Chondrocyte (in vitro differentiated cells): Measurements from ENCODE around the gene PAK1. TPM values are rescaled to one million over a fixed set of nuclear protein-coding genes. Genes with fewer than 3 reads are reported as not detected.

Source experiments
- DNase-seq: peaks from one replicate; pipeline ENCODE4 v3.0.0; 2021; ENCODE audit warnings: mixed read lengths, low spot score
- H3K27ac Mint-ChIP-seq: one replicate; pipeline ENCODE4 v1.8.0; 2021; ENCODE audit warnings: mild to moderate bottlenecking, moderate library complexity, mixed read lengths; ENCODE audit not compliant: unreplicated experiment
- H3K27me3 Mint-ChIP-seq: 2 replicates; pipeline ENCODE4 v1.8.0; 2021; ENCODE audit warnings: low read depth, mixed read lengths
- H3K36me3 Mint-ChIP-seq: 2 replicates; pipeline ENCODE4 v1.8.0; 2021; ENCODE audit warnings: low read depth, mixed read lengths
- H3K4me1 Mint-ChIP-seq: 2 replicates; pipeline ENCODE4 v1.8.0; 2021; ENCODE audit warnings: low read depth, mild to moderate bottlenecking, mixed read lengths
- H3K4me3 Mint-ChIP-seq: one replicate; pipeline ENCODE4 v1.8.0; 2021; ENCODE audit warnings: mild to moderate bottlenecking, moderate library complexity, mixed read lengths; ENCODE audit not compliant: unreplicated experiment
- H3K9me3 Mint-ChIP-seq: 2 replicates; pipeline ENCODE4 v1.8.0; 2021; ENCODE audit warnings: low read depth, mixed read lengths
- total RNA-seq: library from RNA; stranded (reverse); gene quantifications from 3 replicates; pipeline ENCODE4 v1.2.1, GENCODE V29; 2021
- TF ChIP-seq, protein P1 (sequence below): fragments of 200-600 bp; sonication (generic); IDR thresholded peaks from 2 replicates; pipeline ENCODE4 v1.5.0; 2021; ENCODE audit warnings: antibody characterized with exemption, mild to moderate bottlenecking, moderate library complexity

The PAK1 gene
- total RNA-seq, 1 donor from 2014 or later = 28.2 TPM

DNA sequence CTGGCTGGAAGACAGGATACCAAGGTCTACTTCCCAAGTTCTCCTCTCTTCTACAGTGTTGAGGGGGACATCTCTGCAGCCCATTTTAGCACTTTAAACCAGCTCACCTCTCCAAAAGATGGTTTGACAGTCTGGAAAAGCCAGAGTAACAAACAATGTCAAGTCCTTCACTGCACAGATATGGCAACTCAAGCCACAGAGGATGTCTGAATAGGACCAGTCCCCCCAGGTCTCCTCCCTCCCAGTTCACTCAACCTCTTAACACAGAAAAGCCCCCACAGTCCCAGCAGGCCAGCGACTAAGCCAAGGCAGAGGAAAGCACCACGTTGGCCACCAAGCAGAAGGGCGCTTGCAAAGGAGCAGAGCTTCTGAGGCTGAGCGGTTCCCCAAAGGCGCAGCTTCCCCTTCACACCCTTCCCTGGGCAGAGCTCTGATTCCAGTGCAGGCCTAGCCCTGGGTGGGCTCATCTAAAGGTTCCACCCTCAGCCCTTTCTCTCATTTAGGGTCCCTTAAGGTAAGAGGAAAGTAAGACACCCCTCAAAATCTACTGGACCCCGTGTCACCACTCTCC lies 62.7 kb downstream of the PAK1 start:
- no peak for DNase-seq
- Mint-ChIP-seq H3K4me3 (peak overlapping the region; percentile 90), H3K4me1 (peaks cover 39% of the 10 kb centered on the region), H3K9me3 (no peaks in the 10 kb centered on the region), H3K27ac (peak overlapping the region; percentile 80), H3K27me3 (no peaks in the 10 kb centered on the region), H3K36me3 (no peaks in the 10 kb centered on the region)
- TF ChIP-seq, protein P1, sequence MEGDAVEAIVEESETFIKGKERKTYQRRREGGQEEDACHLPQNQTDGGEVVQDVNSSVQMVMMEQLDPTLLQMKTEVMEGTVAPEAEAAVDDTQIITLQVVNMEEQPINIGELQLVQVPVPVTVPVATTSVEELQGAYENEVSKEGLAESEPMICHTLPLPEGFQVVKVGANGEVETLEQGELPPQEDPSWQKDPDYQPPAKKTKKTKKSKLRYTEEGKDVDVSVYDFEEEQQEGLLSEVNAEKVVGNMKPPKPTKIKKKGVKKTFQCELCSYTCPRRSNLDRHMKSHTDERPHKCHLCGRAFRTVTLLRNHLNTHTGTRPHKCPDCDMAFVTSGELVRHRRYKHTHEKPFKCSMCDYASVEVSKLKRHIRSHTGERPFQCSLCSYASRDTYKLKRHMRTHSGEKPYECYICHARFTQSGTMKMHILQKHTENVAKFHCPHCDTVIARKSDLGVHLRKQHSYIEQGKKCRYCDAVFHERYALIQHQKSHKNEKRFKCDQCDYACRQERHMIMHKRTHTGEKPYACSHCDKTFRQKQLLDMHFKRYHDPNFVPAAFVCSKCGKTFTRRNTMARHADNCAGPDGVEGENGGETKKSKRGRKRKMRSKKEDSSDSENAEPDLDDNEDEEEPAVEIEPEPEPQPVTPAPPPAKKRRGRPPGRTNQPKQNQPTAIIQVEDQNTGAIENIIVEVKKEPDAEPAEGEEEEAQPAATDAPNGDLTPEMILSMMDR = no peak

DNA sequence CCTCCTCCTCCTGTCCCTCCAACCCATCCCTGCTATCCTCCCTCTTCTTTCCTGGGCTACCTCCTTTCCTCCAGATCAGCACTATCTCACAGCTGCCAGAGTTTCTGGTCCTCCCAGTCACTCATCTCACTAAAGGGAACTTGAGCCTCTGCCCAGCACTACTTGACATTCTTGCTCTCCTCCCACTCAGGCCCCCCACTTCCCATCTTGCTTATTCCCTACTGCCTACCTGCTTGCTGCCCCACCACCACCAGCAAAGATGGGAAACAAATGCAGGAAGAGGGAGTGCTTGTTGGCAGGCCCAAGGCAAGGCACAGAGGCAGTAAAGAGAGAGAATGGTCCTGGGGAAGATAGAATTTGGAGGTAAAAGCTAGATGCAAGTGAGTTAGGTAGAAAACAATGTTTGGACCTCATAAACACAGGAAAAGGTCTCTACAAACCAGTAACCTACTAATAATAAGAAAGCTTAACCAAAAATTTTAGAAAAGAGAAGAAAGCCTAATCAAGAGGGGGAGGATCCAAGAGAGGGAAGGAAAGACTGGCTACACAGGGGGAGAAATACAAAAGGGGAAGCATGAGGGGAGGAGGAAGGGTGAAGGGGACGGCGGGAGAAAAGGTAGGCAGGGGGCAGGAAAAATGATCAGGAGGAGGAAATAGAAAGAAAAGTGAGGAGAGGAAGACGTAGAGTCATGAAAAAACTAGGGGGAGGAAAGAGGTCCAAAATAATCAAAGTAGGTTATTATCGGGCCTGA lies 63.6 kb downstream of the PAK1 start:
- no peak overlapping the region for H3K4me3 Mint-ChIP-seq
- DNase-seq = no peak
- peaks cover 39% of the 10 kb centered on the region for H3K4me1 Mint-ChIP-seq
- TF ChIP-seq, protein P1 = no peak
- no peaks in the 10 kb centered on the region for H3K36me3 Mint-ChIP-seq
- no peaks in the 10 kb centered on the region for H3K9me3 Mint-ChIP-seq
- no peak overlapping the region for H3K27ac Mint-ChIP-seq
- H3K27me3 Mint-ChIP-seq = no peaks in the 10 kb centered on the region

- H3K27ac Mint-ChIP-seq = no peak overlapping the region
- H3K4me3 Mint-ChIP-seq = no peak overlapping the region
- TF ChIP-seq, protein P1 = no peak
- H3K36me3 Mint-ChIP-seq = no peaks in the 10 kb centered on the region
- H3K4me1 Mint-ChIP-seq = peaks cover 39% of the 10 kb centered on the region
- no peaks in the 10 kb centered on the region for H3K27me3 Mint-ChIP-seq
- H3K9me3 Mint-ChIP-seq = no peaks in the 10 kb centered on the region
- DNase-seq = no peak
Measured at GRCh38 chr11:77409046-77409445, 64.8 kb downstream of the PAK1 start.

DNA sequence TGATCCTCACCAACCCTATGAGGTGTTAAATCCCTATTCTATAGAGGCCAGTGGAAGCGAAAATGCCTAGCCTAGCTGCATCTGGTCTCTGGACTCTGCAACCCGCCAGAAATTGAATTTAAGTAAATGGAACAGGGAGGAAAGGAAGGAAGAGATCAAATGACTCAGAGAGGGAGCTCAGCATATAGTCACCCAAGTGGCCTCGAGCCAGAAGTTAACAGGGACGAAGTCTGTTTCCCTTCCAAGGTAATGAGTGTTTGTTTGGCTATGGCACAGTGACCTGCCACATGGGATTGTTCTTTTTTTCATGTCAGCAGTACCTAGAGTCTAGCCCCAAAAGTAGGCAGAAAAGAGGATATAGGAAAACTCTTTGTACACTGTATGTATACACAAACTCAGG lies 66.3 kb downstream of the PAK1 start:
- Mint-ChIP-seq H3K9me3 (no peaks in the 10 kb centered on the region), H3K27me3 (no peaks in the 10 kb centered on the region), H3K4me3 (no peak overlapping the region), H3K27ac (peak overlapping the region; percentile 52), H3K4me1 (peaks cover 38% of the 10 kb centered on the region), H3K36me3 (no peaks in the 10 kb centered on the region)
- TF ChIP-seq, protein P1 = no peak
- no peak for DNase-seq

DNA sequence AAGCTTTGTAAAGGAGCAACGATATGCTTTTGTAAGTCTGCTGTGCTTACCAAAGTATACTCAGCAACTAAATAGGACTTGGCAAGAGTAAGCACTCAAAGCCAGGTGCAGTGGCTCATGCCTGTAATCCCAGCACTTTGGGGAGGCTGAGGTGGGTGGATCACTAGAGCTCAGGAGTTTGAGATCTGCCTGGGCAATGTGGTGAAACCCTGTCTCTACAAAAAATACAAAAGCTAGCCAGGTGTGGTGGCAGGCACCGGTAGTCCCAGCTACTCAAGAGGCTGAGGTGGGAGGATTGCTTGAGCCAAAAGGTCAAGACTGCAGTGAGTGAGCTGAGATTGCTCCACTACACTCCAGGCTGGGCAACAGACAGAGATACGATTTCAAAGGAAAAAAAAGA lies 67.5 kb downstream of the PAK1 start:
- Mint-ChIP-seq H3K9me3 (no peaks in the 10 kb centered on the region), H3K36me3 (no peaks in the 10 kb centered on the region), H3K4me3 (no peak overlapping the region), H3K27ac (no peak overlapping the region), H3K4me1 (peaks cover 34% of the 10 kb centered on the region), H3K27me3 (no peaks in the 10 kb centered on the region)
- TF ChIP-seq, protein P1 = no peak
- DNase-seq = no peak
